H9 (cell line): Measurements from ENCODE around the gene RNGTT. TPM values are rescaled to one million over a fixed set of nuclear protein-coding genes. Genes with fewer than 3 reads are reported as not detected.

Experiments
- DNase-seq: peaks from one replicate; pipeline ENCODE4 v3.0.0-alpha.2; 2017
- H2AFZ ChIP-seq: one replicate; pipeline ENCODE4 v1.6.1; 2013; ENCODE audit warnings: mild to moderate bottlenecking, low read length, control low read depth, moderate library complexity
- H2AK5ac ChIP-seq: 2 replicates; pipeline ENCODE4 v1.6.1; 2013; ENCODE audit warnings: low read length, control low read depth, mixed read lengths; ENCODE audit not compliant: insufficient read length
- H2BK120ac ChIP-seq: one replicate; pipeline ENCODE4 v1.6.1; 2013; ENCODE audit warnings: low read depth, mild to moderate bottlenecking, low read length, control low read depth, inconsistent platforms; ENCODE audit not compliant: poor library complexity, severe bottlenecking
- H2BK12ac ChIP-seq: 2 replicates; pipeline ENCODE4 v1.6.1; 2013; ENCODE audit warnings: low read length, control low read depth, mixed read lengths, low read depth; ENCODE audit not compliant: insufficient read length
- H2BK15ac ChIP-seq: 2 replicates; pipeline ENCODE4 v1.6.1; 2013; ENCODE audit warnings: low read depth, low read length, control low read depth
- H2BK20ac ChIP-seq: one replicate; pipeline ENCODE4 v1.6.1; 2013; ENCODE audit warnings: low read depth, mild to moderate bottlenecking, low read length, control low read depth, inconsistent platforms; ENCODE audit not compliant: poor library complexity, severe bottlenecking
- H2BK5ac ChIP-seq: 2 replicates; pipeline ENCODE4 v1.6.1; 2013; ENCODE audit warnings: low read length, control low read depth, mixed read lengths; ENCODE audit not compliant: insufficient read length
- H3K14ac ChIP-seq: 2 replicates; pipeline ENCODE4 v1.6.1; 2013; ENCODE audit warnings: low read length, control low read depth; ENCODE audit not compliant: insufficient read depth
- H3K18ac ChIP-seq: 2 replicates; pipeline ENCODE4 v1.6.1; 2013; ENCODE audit warnings: low read depth, mild to moderate bottlenecking, mixed read lengths, low read length, control low read depth; ENCODE audit not compliant: insufficient read length
- H3K23ac ChIP-seq: 2 replicates; pipeline ENCODE4 v1.6.1; 2013; ENCODE audit warnings: low read length, control low read depth, mixed read lengths, low read depth; ENCODE audit not compliant: insufficient read length
- H3K23me2 ChIP-seq: 2 replicates; pipeline ENCODE4 v1.6.1; 2013; ENCODE audit warnings: low read depth, mild to moderate bottlenecking, mixed read lengths, low read length, control low read depth; ENCODE audit not compliant: insufficient read length, poor library complexity, severe bottlenecking
- H3K27ac ChIP-seq: 2 replicates; pipeline ENCODE4 v1.5.1; 2013; ENCODE audit warnings: low read length, control low read depth, mixed read lengths, low read depth; ENCODE audit not compliant: insufficient read length
- H3K27me3 ChIP-seq: 2 replicates; pipeline ENCODE4 v1.6.1; 2013; ENCODE audit warnings: low read length, control low read depth, inconsistent platforms; ENCODE audit not compliant: insufficient read depth
- H3K4ac ChIP-seq: 2 replicates; pipeline ENCODE4 v1.6.1; 2013; ENCODE audit warnings: low read depth, mild to moderate bottlenecking, control low read depth, inconsistent platforms, low read length, moderate library complexity
- H3K4me1 ChIP-seq: 2 replicates; pipeline ENCODE4 v1.6.1; 2013; ENCODE audit warnings: low read length, control low read depth, inconsistent platforms; ENCODE audit not compliant: insufficient read depth
- H3K4me2 ChIP-seq: 2 replicates; pipeline ENCODE4 v1.6.1; 2013; ENCODE audit warnings: low read length, control low read depth, mixed read lengths; ENCODE audit not compliant: insufficient read length, insufficient read depth
- H3K56ac ChIP-seq: 2 replicates; pipeline ENCODE4 v1.6.1; 2013; ENCODE audit warnings: low read depth, mild to moderate bottlenecking, mixed read lengths, low read length, control low read depth; ENCODE audit not compliant: insufficient read length
- H3K79me1 ChIP-seq: 2 replicates; pipeline ENCODE4 v1.6.1; 2013; ENCODE audit warnings: low read depth, mild to moderate bottlenecking, moderate library complexity, low read length, control low read depth, inconsistent platforms; ENCODE audit not compliant: insufficient read depth, poor library complexity, severe bottlenecking
- H3K79me2 ChIP-seq: 2 replicates; pipeline ENCODE4 v1.6.1; 2013; ENCODE audit warnings: low read length, control low read depth, inconsistent platforms; ENCODE audit not compliant: insufficient read depth
- H3K9ac ChIP-seq: 2 replicates; pipeline ENCODE4 v1.6.1; 2013; ENCODE audit warnings: low read length, control low read depth, mixed read lengths; ENCODE audit not compliant: insufficient read length; ENCODE audit errors: extremely low read depth
- H3K9me3 ChIP-seq: one replicate; pipeline ENCODE4 v1.6.1; 2013; ENCODE audit warnings: low read depth, low read length, inconsistent platforms; ENCODE audit not compliant: control insufficient read depth
- H3T11ph ChIP-seq: one replicate; pipeline ENCODE4 v1.6.1; 2013; ENCODE audit warnings: mild to moderate bottlenecking, low read length, control low read depth, inconsistent platforms
- H4K20me1 ChIP-seq: one replicate; pipeline ENCODE4 v1.6.1; 2013; ENCODE audit not compliant: control insufficient read depth, insufficient read length, insufficient read depth
- H4K5ac ChIP-seq: 2 replicates; pipeline ENCODE4 v1.6.1; 2013; ENCODE audit warnings: low read depth, mild to moderate bottlenecking, mixed read lengths, low read length, control low read depth; ENCODE audit not compliant: insufficient read length
- H4K8ac ChIP-seq: replicated peaks from 2 replicates; pipeline ENCODE4 v1.6.1; 2013; ENCODE audit warnings: low read length, control low read depth, mixed read lengths, low read depth; ENCODE audit not compliant: insufficient read length
- H4K91ac ChIP-seq: 2 replicates; pipeline ENCODE4 v1.6.1; 2013; ENCODE audit warnings: low read depth, mild to moderate bottlenecking, moderate library complexity, mixed read lengths, low read length, control low read depth; ENCODE audit not compliant: insufficient read length
- H3K27ac Mint-ChIP-seq, 3 experiments: 2 replicates in 2 of 3; 3 replicates in 1 of 3; pipeline ENCODE4 v1.8.0; 2020 to 2021; ENCODE audit warnings: mixed read lengths in 3 of 3, mild to moderate bottlenecking in 1 of 3, moderate library complexity in 1 of 3
- H3K27me3 Mint-ChIP-seq: 2 replicates; pipeline ENCODE4 v1.8.0; 2021; ENCODE audit warnings: low read depth, mild to moderate bottlenecking, moderate library complexity, mixed read lengths
- H3K36me3 Mint-ChIP-seq, 3 experiments: 2 replicates in 2 of 3; 3 replicates in 1 of 3; pipeline ENCODE4 v1.8.0; 2020 to 2021; ENCODE audit warnings: low read depth in 3 of 3, mixed read lengths in 3 of 3; ENCODE audit not compliant: insufficient read depth in 1 of 3
- H3K4me1 Mint-ChIP-seq, 2 experiments: 2 replicates each; pipeline ENCODE4 v1.8.0; 2020; ENCODE audit warnings: mixed read lengths in 2 of 2
- H3K4me3 Mint-ChIP-seq, 2 experiments: 2 replicates in 1 of 2; 3 replicates in 1 of 2; pipeline ENCODE4 v1.8.0; 2020 to 2021; ENCODE audit warnings: mild to moderate bottlenecking in 2 of 2, mixed read lengths in 2 of 2, moderate library complexity in 1 of 2
- H3K9me3 Mint-ChIP-seq, 2 experiments: 2 replicates in 1 of 2; 3 replicates in 1 of 2; pipeline ENCODE4 v1.8.0; 2020; ENCODE audit warnings: mild to moderate bottlenecking in 2 of 2, mixed read lengths in 2 of 2, moderate library complexity in 1 of 2
- CTCF ChIP-seq: fragments of 200-600 bp; sonication (generic); conservative IDR thresholded peaks from 3 replicates; pipeline ENCODE4 v1.8.0; 2021; ENCODE audit warnings: antibody characterized with exemption, mild to moderate bottlenecking
- WGBS: extraction: QIAGEN DNeasy Blood & Tissue Kit; methylation state at CpG from one replicate; pipeline ENCODE4 v1.1.7; 2013; ENCODE audit warnings: missing lambda C conversion rate, low lambda C conversion rate, mixed read lengths; ENCODE audit not compliant: insufficient read length; ENCODE audit errors: extremely low coverage; 5-methylcytosine and 5-hydroxymethylcytosine counted together
- total RNA-seq: library from RNA; stranded (reverse); gene quantifications from 2 replicates; pipeline ENCODE4 v1.2.1, GENCODE V29; 2021

Gene RNGTT
- total RNA-seq, 1 experiment from 2014 or later: 20.5 TPM

- no peak overlapping the region for H3K14ac ChIP-seq
- H3K9me3 ChIP-seq: no peaks in the 10 kb centered on the region
- no peak overlapping the region for H2AK5ac ChIP-seq
- H3K27me3 Mint-ChIP-seq: no peaks in the 10 kb centered on the region
- H3K9ac ChIP-seq: no peak overlapping the region
- no peak overlapping the region for H3K27ac Mint-ChIP-seq
- no peaks in the 10 kb centered on the region for H3K23me2 ChIP-seq
- H2BK5ac ChIP-seq: no peak overlapping the region
- WGBS: no CpG with 5 or more reads among the region's 5 CpGs
- TF ChIP-seq CTCF: no peak
- H3K4me3 Mint-ChIP-seq: no peak overlapping the region
- no peaks in the 10 kb centered on the region for H3K27me3 ChIP-seq
- H3K79me2 ChIP-seq: no peaks in the 10 kb centered on the region
- no peaks in the 10 kb centered on the region for H3K79me1 ChIP-seq
- H3K4me1 ChIP-seq: no peaks in the 10 kb centered on the region
- H2BK20ac ChIP-seq: no peak overlapping the region
- H3K27ac ChIP-seq: no peak overlapping the region
- DNase-seq: no peak
- no peaks in the 10 kb centered on the region for H4K20me1 ChIP-seq
- H2BK15ac ChIP-seq: no peak overlapping the region
- no peak overlapping the region for H3K18ac ChIP-seq
- H2AFZ ChIP-seq: no peak overlapping the region
- no peak overlapping the region for H4K91ac ChIP-seq
- no peak overlapping the region for H3K56ac ChIP-seq
- peaks cover 13% of the 10 kb centered on the region in 2 experiments for H3K9me3 Mint-ChIP-seq
- no peak overlapping the region for H3K23ac ChIP-seq
- H3K4me1 Mint-ChIP-seq: 0 out of 4 replicates have a peak, but pooled peaks cover 2 to 4% of the 10 kb centered on the region in 2 experiments
- no peak overlapping the region for H2BK12ac ChIP-seq
- no peak overlapping the region for H2BK120ac ChIP-seq
- no peak overlapping the region for H3T11ph ChIP-seq
- no peak overlapping the region for H3K4me2 ChIP-seq
- H3K4ac ChIP-seq: no peak overlapping the region
- no peak overlapping the region for H4K8ac ChIP-seq
- H4K5ac ChIP-seq: no peak overlapping the region
- H3K36me3 Mint-ChIP-seq: peaks cover 14 to 19% (median 18%) of the 10 kb centered on the region in 3 experiments
Observed at GRCh38 chr6:88810089-88810488, 153.3 kb downstream of the RNGTT start.
